Activated gamma-delta T cell treated with Interleukin-2 at 50 U/mL for 16 hours (primary cell): Measurements from ENCODE around the gene RPS3.
A peak's percentile ranks its signal among the peaks of the same experiment; 100 is the strongest.

ENCODE experiments used
- DNase-seq: peaks from one replicate; pipeline ENCODE4 v3.0.0-alpha.2; 2020

The RPS3 gene

DNA sequence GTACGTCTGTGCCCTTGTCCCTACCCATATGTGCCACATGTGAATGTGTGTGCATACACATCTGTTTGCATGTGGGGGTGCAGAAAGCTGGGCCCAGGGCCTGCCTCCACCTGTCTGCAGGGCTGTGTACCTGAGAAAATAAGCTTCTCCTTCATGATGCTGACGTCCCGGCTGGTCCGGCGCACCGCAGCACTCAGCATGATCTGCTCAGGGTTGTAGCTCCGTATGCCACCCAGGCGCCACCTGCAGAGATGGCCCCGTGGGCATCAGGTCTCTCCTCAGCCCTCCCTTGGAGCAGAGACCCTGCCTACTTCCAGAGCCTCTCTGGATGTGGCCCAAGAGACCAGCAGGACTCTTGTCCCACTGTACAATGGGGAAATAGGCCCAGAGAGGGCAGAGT lies 37.5 kb downstream of the RPS3 start:
- DNase-seq: no peak

- no peak for DNase-seq
Measured at GRCh38 chr11:75437966-75438659, 38.8 kb downstream of the RPS3 start.

DNA sequence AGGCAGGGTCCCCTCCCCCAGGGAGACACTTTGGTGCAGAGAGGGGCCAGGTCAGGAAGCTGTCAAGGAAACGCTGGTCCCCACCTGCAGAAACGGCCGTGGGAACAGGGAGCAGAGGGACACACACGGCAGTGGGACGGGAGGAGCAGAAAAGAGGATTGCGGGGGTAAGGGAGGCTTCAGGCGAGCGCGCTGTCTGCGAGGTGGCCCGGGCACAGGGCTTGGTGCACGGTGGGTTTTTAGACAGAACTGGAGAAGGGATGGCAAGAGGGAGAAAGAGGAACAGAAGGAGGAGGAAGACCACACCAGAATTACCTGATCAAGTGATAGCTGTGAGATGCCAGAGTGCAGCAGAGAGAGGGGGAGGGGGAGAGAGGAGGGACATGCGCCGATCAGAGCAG lies 39.7 kb downstream of the RPS3 start:
- no peak for DNase-seq

GRCh38 chr11:75439495-75440120 lies 40.3 kb downstream of the RPS3 start:
- no peak for DNase-seq

GRCh38 chr11:75440960-75441803 lies 41.9 kb downstream of the RPS3 start:
- DNase-seq: no peak

- DNase-seq: no peak
Measured at GRCh38 chr11:75441804-75442132, 42.5 kb downstream of the RPS3 start.

DNA sequence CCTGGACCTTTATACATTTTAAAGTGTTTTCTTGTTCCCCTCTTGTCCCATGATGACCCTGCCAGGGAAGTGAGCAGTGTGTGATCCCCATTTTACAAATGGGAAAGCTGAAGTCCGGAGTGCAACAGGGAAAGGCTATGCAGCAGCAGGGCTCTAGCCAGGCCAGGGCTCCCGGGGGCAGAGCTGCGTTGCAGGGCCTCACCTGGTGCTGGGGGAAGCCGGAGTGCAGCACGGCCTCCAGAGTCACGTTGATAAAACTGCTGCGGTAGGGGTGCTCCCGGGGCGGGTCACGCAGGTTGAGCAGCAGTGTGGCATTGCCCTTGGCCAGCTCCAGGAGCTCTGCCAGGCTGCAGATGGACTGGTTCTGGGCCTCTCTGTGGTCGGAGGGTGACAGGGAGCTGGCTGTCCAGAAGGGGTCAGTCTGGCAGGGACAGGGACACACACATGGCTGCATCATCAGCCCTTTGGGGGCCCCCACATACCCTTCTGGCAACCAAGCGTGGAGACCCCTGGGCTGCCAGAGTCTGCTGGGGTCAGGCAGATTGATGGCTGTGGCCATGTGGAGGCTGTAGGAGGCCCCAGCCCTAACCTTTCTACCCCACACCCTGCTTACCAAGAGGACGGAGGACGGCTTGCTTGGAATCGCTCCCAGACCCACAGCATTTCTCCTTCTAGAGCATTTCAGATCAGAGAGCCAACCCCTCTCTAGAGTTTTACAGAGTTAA lies 43.0 kb downstream of the RPS3 start:
- DNase-seq: no peak

- no peak for DNase-seq
Measured at GRCh38 chr11:75443043-75443442, 43.7 kb downstream of the RPS3 start.

- DNase-seq: peak; percentile 74
Measured at GRCh38 chr11:75445315-75445953, 46.1 kb downstream of the RPS3 start.

GRCh38 chr11:75447415-75447814 lies 48.1 kb downstream of the RPS3 start:
- DNase-seq: no peak

DNA sequence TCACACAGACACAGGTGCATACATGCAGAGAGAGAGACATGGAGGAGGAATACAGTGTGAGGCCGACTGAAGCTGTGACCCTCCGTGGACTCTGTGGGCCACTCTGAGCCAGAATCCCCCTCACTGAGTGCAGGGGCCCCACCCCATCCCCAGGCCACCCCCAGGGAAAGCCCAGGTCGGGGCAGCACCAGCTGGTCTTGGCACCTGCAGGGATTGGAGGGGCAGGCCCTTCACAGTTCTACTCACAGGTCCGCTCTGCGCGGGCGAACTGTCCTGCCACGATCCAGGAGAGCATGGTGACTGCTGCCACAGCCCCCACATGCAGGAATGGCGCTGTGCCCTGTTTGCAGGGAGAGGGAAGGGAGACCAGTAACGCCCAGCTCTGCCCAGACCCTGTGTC lies 50.0 kb downstream of the RPS3 start:
- DNase-seq: no peak

DNA sequence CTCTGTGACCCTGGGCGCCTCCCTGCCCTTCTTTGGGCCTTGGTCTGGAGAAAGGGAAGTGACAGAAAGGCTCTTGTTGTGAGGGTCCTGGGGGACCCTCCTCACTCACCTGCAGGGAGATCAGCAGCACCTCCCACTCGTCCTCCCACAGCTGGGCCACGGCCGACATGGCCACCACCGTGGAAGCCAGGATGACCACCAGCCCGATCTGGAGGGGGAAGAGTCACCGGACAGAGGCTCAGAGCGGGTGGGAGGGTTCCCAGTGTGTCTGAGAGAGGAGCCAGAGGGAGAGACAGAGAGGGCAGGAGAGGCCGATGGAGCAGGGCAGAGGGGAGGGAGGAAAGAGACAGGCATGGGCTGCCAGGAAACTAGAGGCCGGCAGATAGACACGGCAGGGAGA lies 50.5 kb downstream of the RPS3 start:
- DNase-seq: no peak

- DNase-seq: no peak
Measured at GRCh38 chr11:75450236-75450635, 50.9 kb downstream of the RPS3 start.

GRCh38 chr11:75450826-75451821 lies 51.8 kb downstream of the RPS3 start:
- DNase-seq: peak; percentile 12

GRCh38 chr11:75453916-75454655 lies 54.8 kb downstream of the RPS3 start:
- DNase-seq: no peak

- DNase-seq: no peak
Measured at GRCh38 chr11:75454987-75455386, 55.7 kb downstream of the RPS3 start.
